RPMI8226 (cell line): ENCODE data around the gene HES4.
"Not testable (repeated sequence)": the region's sequence is repeated elsewhere in the genome, so short reads cannot be mapped to it uniquely, and the experiment has no call there.

Source experiments
- DNase-seq: peaks from one replicate; pipeline ENCODE4 v3.0.0-alpha.2; 2015

Gene HES4

DNA sequence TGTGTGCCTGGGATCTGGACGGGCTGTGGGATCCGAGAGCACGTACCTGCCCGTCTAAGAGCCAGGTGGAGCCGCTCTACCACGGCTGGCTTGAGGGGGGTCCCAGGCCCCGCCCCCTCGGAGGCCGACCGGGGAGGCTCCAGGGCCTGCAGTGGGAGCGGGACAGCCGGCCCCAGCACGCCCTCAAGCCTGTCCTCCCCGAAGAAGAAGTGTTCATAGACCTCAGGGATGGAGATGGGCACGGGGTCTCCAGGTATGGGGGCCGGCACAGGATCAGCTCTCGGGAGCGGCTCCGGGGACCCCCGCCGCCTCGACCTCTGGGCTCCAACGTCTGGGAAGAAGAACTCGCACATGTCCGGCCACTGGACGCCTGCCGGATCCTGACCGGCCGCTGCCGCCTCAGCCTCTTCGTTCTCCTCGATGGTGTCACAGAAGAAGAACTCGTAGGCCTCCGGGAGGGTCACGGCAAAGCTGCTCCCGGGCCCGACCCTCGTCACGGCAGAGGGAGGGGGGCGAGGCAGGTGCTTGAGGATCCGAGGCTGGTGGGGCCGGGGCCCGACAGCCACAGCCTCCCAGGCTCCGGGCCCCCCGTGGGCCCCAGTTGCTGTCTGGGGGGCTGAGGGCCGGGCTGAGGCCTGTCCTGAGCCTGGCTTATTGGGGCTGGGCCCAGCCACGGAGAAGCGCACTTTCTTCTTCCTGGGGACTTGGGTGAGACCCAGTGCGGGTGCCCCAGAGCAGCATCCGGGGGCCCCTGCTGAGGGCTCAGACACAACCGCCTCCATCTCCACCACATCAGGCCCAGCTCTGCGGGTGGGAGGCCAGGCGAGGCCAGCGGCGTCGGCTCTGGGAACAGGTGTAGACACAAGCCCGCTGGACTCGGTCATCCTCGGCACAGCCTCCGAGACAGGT lies 20.8 kb downstream of the HES4 start:
- DNase-seq = no peak

- DNase-seq = no peak
These were observed 21.6 kb downstream of the HES4 start for GRCh38 chr1:978069-978834.

DNA sequence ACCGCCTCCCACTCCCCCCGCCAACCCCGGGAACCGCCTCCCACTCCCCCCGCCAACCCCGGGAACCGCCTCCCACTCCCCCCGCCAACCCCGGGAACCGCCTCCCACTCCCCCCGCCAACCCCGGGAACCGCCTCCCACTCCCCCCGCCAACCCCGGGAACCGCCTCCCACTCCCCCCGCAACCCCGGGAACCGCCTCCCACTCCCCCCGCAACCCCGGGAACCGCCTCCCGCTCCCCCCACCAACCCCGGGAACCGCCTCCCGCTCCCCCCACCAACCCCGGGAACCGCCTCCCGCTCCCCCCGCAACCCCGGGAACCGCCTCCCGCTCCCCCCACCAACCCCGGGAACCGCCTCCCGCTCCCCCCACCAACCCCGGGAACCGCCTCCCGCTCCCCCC lies 23.1 kb downstream of the HES4 start:
- DNase-seq = not testable (repeated sequence)

- peak; percentile 87 for DNase-seq
These were observed 23.8 kb downstream of the HES4 start for GRCh38 chr1:975896-976683.

GRCh38 chr1:975365-975764 lies 24.5 kb downstream of the HES4 start:
- DNase-seq = no peak

DNA sequence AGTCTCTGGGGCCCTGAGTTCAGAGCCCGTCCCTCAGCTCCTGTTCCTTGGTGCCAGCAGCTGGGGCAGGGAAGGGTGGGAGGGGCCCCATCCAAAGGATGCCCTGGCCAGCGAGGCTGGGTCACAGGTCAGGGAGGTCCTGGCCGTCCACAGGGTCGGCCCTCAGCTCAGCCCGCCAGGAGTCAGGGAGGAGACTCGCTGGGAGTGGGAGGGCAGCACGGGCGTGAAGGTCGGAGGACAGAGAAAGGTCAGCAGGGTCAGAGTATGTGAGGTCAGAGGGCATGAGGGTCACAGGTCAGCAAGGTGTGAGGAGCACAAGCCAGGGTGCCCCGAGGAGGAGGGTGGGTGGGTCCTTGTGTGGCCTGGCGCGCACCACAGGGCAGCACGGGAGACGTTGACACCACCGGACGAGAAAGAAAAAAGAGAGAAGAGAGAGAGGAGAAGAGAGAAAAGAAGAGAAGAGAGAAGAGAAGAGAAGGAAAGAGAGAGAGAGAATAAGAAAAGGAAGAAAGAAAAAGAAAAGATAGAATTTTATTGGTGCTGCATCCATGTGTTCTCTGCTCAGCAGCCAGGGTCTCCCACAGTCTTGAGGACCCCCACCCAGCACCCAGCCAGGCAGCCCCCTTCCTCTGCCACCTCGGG lies 25.1 kb downstream of the HES4 start:
- DNase-seq = no peak

DNA sequence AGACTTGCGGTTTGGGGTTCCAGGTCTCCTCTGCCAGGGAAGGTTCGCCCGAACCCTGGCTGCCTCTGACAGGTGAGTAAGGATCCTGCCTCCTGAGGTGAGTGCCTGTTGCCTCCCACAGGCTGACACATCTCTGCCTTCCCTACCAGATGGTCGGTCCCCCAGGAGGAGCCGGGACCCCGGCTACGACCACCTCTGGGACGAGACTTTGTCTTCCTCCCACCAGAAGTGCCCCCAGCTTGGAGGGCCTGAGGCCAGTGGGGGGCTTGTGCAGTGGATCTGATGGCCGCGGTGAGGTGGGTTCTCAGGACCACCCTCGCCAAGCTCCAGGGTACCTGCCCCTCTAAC lies 25.6 kb downstream of the HES4 start:
- DNase-seq = no peak

DNA sequence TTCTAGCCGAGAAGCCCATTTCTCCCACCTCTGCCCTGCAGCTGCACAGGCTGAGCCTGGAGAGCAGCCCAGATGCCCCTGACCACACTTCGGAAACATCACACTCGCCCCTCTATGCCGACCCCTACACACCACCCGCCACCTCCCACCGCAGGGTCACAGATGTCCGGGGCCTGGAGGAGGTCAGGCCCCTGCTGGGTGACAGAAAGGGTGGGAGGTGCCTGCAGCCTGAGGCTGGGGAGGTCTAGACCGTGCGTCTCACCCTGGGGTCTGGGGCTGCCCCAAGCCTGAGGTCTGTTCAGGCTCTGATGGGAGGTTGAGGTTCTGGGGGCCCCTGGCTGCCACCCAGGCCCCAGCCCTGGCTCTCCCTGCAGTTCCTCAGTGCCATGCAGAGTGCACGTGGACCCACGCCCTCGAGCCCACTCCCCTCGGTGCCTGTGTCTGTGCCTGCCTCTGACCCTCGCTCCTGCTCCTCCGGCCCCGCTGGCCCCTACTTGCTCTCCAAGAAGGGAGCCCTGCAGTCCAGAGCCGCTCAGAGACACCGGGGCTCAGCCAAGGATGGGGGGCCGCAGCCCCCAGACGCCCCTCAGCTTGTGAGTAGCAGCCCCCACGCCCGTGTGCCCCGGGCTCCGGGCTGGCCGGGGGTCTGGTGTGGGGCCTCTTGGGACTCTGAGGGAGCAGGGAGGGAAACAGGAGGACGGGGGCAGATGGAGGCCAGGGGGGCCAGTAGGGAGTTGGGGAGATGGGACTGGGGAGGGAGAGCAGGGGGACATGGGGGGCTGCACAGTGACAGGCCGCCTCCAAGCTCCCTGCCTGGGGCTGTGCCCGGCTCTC lies 26.2 kb downstream of the HES4 start:
- no peak for DNase-seq

DNA sequence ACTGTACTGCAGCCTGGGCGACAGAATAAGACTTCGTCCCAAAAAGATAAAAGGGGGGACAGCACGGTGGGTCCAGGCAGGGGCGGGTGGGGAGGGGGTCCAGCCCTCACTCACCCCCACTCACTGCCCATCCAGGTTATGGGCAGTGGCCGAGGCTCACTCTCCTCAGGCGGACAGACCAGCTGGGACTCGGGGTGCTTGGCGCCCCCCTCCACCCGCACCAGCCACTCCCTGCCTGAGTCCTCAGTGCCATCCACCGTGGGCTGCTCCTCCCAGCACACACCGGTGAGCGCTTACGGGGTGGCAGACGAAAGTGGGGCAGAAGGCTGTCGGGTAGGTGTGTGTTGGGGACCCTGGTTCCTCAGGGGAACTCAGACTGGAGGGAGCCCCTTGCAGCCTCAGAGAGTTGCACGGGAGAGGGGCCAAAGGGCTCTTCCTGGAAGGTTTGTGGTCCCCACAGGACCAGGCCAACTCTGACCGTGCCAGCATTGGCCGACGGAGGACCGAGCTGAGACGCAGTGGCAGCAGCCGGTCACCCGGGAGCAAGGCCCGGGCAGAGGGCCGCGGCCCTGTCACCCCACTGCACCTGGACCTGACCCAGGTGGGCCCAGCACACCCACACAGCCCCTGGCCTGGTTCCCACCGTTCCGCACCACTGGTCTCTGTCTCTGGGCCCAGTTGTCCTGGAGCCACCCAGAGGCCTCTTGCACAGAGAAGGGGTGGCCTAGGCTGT lies 27.0 kb downstream of the HES4 start:
- no peak for DNase-seq

DNA sequence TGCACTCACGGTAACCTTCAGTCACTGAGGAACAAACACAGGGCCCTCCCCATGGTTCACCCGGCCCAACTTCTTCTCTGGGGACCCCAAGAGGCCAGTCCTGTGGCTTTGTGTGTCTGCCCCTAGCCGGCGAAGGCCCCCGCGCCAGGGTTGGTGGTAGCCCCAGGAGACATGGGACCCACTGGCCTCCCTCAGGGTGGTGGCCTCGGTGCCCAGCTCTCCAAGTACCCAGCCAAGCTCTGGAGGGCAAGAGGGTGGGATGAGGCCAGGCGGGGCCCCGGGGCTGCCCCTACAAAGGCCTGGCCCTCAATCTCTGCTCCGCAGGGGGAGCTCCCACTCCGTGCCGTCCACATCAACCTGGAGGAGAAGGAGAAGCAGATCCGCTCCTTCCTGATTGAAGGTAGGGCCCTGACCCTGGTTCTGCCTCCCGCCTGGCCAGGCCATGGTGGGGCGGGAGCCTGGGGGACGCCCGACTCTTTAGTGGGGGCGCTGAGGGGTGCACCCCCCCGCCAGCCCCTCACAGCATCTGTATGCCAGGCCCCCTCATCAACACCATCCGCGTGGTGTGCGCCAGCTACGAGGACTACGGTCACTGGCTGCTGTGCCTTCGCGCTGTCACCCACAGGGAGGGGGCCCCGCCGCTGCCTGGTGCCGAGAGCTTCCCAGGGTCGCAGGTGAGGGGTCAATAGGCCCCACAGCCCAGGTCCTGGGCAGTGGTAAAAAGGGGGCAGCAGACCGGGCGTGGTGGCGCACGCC lies 28.0 kb downstream of the HES4 start:
- DNase-seq = no peak

GRCh38 chr1:970973-971730 lies 28.7 kb downstream of the HES4 start:
- DNase-seq = no peak

- DNase-seq = no peak
These were observed 29.5 kb downstream of the HES4 start for GRCh38 chr1:970242-970972.

- DNase-seq = no peak
These were observed 30.5 kb downstream of the HES4 start for GRCh38 chr1:969260-969855.

GRCh38 chr1:967466-968343 lies 32.2 kb downstream of the HES4 start:
- DNase-seq = no peak

GRCh38 chr1:966704-967300 lies 33.1 kb downstream of the HES4 start:
- DNase-seq = peak; percentile 92

GRCh38 chr1:966135-966703 lies 33.7 kb downstream of the HES4 start, which contains the start of gene PLEKHN1:
TSS of gene PLEKHN1 (plus strand) at chr1:966482. CDS start at chr1:966532, 50 bp downstream.
- peak; percentile 89 for DNase-seq
